H1 (cell line): ENCODE data around the gene WNT5A. TPM values are rescaled to one million over a fixed set of nuclear protein-coding genes. Genes with fewer than 3 reads are reported as not detected.

ENCODE experiments used
- CHD7 ChIP-seq: fragments of 300-600 bp; sonication (generic); IDR thresholded peaks from 2 replicates; pipeline ENCODE4 v1.7.1; 2012; ENCODE audit warnings: low read length, moderate library complexity, mild to moderate bottlenecking, inconsistent platforms; ENCODE audit not compliant: insufficient replicate concordance
- HDAC6 ChIP-seq: IDR thresholded peaks from one replicate; pipeline ENCODE4 v1.7.1; 2012; ENCODE audit warnings: low read depth, mild to moderate bottlenecking, inconsistent platforms, low read length, moderate library complexity
- KDM1A ChIP-seq: fragments of 200-600, 300-600 bp; sonication (generic); IDR thresholded peaks from 2 replicates; pipeline ENCODE4 v1.7.1; 2016; ENCODE audit warnings: mild to moderate bottlenecking, low read length, borderline replicate concordance
- MAX ChIP-seq: IDR thresholded peaks from 2 replicates; pipeline ENCODE4 v1.6.1; 2012; ENCODE audit warnings: inconsistent platforms
- polyA plus RNA-seq, 7 experiments: library from polyadenylated mRNA; depleted of rRNA in 3 of 7; stranded (reverse) in 5 of 7; unstranded in 2 of 7; fragments of >200 nt in 5 of 7; fragments of 200-250 nt in 2 of 7; gene quantifications; 1 replicate in 5 of 7; 2 replicates in 1 of 7; 4 replicates in 1 of 7; pipeline versions ENCODE4 v1.2.1 to v1.2.3, GENCODE V29; 2011 to 2013; ENCODE audit warnings: missing spikeins in 2 of 7, mixed read lengths in 2 of 7
- total RNA-seq: library from RNA; stranded (reverse); fragmentation: NEBNext Ultra II Directional; extraction: Animal tissue kit (Norgen Biotek cat#: 25700); gene quantifications from 2 replicates; pipeline ENCODE4 v1.2.1, GENCODE V29; 2021

Gene WNT5A
- total and polyA plus RNA-seq, 2 of the 8 experiments (the other 6 are each of a cell fraction or from before 2014, with no cell fraction given): 3.9 to 5.6 TPM

DNA sequence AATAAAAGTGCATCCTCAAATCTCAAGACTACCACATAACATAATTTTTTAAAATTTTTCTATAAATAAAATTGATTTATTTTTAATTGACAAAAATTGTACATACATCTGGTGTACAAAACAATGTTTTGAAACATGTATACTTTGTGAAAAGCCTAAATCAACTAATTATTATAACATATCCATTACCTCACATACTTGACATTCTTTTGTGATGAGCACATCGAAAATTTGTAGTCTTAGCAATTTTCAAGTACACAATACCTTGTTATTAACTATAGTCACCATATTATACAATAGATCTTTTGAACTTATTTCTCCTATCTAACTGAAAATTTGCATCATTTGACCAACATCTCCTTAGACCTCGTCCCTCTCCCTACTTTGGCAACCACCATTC is 7.9 kb upstream of the WNT5A start (continued):
- TF ChIP-seq CHD7: no peak
- no peak for TF ChIP-seq KDM1A
- TF ChIP-seq HDAC6: no peak
- TF ChIP-seq MAX: no peak
